HuH-7.5 (cell line): Measurements from ENCODE around the gene CDADC1.
"Not testable (repeated sequence)": the region's sequence is repeated elsewhere in the genome, so short reads cannot be mapped to it uniquely, and the experiment has no call there.

Experiments
- DNase-seq: peaks from one replicate; pipeline ENCODE4 v3.0.0; 2011; ENCODE audit warnings: low spot score

CDADC1 gene

GRCh38 chr13:49315756-49316482 is 68.2 kb downstream of the CDADC1 start:
- no peak for DNase-seq

GRCh38 chr13:49319551-49319950 is 71.8 kb downstream of the CDADC1 start:
- DNase-seq, result no peak

GRCh38 chr13:49319951-49320350 is 72.2 kb downstream of the CDADC1 start:
- no peak for DNase-seq

GRCh38 chr13:49320975-49321374 is 73.2 kb downstream of the CDADC1 start:
- no peak for DNase-seq

- no peak for DNase-seq
Observed at GRCh38 chr13:49322702-49323101, 75.0 kb downstream of the CDADC1 start.

- DNase-seq, result no peak
Observed at GRCh38 chr13:49323344-49323743, 75.6 kb downstream of the CDADC1 start.

GRCh38 chr13:49326222-49326917 is 78.6 kb downstream of the CDADC1 start:
- DNase-seq, result no peak

GRCh38 chr13:49327145-49327544 is 79.4 kb downstream of the CDADC1 start:
- not testable (repeated sequence) for DNase-seq

- DNase-seq, result no peak
Observed at GRCh38 chr13:49329831-49330545, 82.3 kb downstream of the CDADC1 start.

- no peak for DNase-seq
Observed at GRCh38 chr13:49330546-49330864, 82.8 kb downstream of the CDADC1 start.

- peak; percentile 8 for DNase-seq
Observed at GRCh38 chr13:49336655-49337054, 88.9 kb downstream of the CDADC1 start.

GRCh38 chr13:49340161-49340560 is 92.4 kb downstream of the CDADC1 start:
- no peak for DNase-seq

- DNase-seq, result no peak
Observed at GRCh38 chr13:49341517-49341916, 93.8 kb downstream of the CDADC1 start.

- DNase-seq, result no peak
Observed at GRCh38 chr13:49341941-49342340, 94.2 kb downstream of the CDADC1 start.

- no peak for DNase-seq
Observed at GRCh38 chr13:49342454-49342853, 94.7 kb downstream of the CDADC1 start.
